MM.1S (cell line): ENCODE data around the gene SLC39A8.

ENCODE experiments used
- CTCF ChIP-seq: fragments of 300-600 bp; sonication (generic); IDR thresholded peaks from 2 replicates; pipeline ENCODE4 v1.5.1; 2016; ENCODE audit warnings: antibody characterized with exemption, low read length, mixed read lengths
- EZH2 ChIP-seq: fragments of 300-600 bp; sonication (generic); optimal IDR thresholded peaks from 2 replicates; pipeline ENCODE3; 2017; ENCODE audit warnings: low read depth, mild to moderate bottlenecking, antibody characterized with exemption, low read length, mixed read lengths
- EZH2phosphoT487 ChIP-seq: fragments of 300-600 bp; sonication (generic); IDR thresholded peaks from 2 replicates; pipeline ENCODE4 v1.6.1; 2018; ENCODE audit warnings: antibody characterized with exemption, low read length

DNA sequence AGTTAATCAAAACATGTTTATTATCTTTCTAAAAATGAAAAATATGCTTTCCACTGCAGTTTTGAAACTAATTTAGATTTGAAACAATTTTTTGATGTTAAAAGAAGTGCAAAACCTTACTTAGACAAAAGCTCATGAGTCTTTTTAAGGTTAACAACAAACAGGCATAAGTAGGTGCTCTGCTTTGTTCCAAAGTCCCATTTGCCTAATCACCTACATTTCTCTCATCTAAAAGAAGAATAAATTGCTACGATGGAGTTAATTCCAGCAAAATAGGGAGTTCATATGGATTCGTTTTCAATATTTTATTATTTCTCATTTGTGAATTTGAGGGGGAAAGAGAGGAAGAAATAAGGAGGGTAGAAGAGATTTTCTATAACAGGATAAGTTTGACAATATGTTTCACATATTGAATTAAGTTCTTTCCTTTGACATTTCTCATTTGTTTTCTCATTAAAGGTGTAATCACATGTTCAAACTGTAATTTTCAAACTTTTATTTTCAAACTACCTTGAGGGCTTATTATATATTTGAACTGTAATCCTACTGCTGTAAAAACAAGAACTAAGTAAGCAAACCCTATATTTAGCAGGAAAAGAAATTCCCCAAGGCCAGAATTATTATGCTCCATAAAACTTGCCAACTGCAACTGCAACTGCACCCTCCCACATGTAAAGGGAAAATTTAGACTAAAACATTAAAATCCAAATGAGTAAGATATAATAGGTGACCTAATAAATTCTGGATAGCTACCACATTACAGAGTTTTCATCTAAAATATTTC lies 9.6 kb upstream of the SLC39A8 start:
- TF ChIP-seq CTCF (no peak), EZH2 (no peak), EZH2phosphoT487 (no peak)
